HEK293 (cell line): ENCODE measurements around the gene LCN2.

Experiments
- CTCF ChIP-seq: fragments of 450-650 bp; formaldehyde crosslinking; IDR thresholded peaks from 2 replicates; pipeline ENCODE4 v1.5.1; 2016; ENCODE audit warnings: missing biosample characterization, missing genetic modification characterization
- IKZF3 ChIP-seq: fragments of 450-650 bp; IDR thresholded peaks from 2 replicates; pipeline ENCODE4 v1.5.0; 2018; ENCODE audit warnings: missing biosample characterization, mild to moderate bottlenecking, missing genetic modification characterization, moderate library complexity
- PATZ1 ChIP-seq: fragments of 450-650 bp; formaldehyde crosslinking; IDR thresholded peaks from 2 replicates; pipeline ENCODE4 v1.5.1; 2016; ENCODE audit warnings: missing biosample characterization, missing genetic modification characterization
- YY1 ChIP-seq: fragments of 450-650 bp; formaldehyde crosslinking; IDR thresholded peaks from 2 replicates; pipeline ENCODE4 v1.5.1; 2018; ENCODE audit warnings: missing biosample characterization, missing genetic modification characterization
- ZBTB21 ChIP-seq: fragments of 450-650 bp; formaldehyde crosslinking; IDR thresholded peaks from 2 replicates; pipeline ENCODE4 v1.5.1; 2017; ENCODE audit warnings: missing biosample characterization, missing genetic modification characterization
- ZBTB26 ChIP-seq: fragments of 450-650 bp; formaldehyde crosslinking; optimal IDR thresholded peaks from 2 replicates; pipeline ENCODE3; 2016; ENCODE audit warnings: missing biosample characterization, mild to moderate bottlenecking, missing genetic modification characterization
- ZFHX2 ChIP-seq: fragments of 450-650 bp; formaldehyde crosslinking; conservative IDR thresholded peaks from 2 replicates; pipeline ENCODE4 v1.5.1; 2016; ENCODE audit warnings: missing biosample characterization, missing genetic modification characterization
- ZNF155 ChIP-seq: fragments of 450-650 bp; formaldehyde crosslinking; IDR thresholded peaks from 2 replicates; pipeline ENCODE4 v1.5.1; 2016; ENCODE audit warnings: missing biosample characterization, missing genetic modification characterization
- ZNF184 ChIP-seq: fragments of 450-650 bp; IDR thresholded peaks from 2 replicates; pipeline ENCODE4 v1.5.1; 2018; ENCODE audit warnings: missing biosample characterization, mild to moderate bottlenecking, missing genetic modification characterization
- ZNF211 ChIP-seq: fragments of 450-650 bp; formaldehyde crosslinking; IDR thresholded peaks from 2 replicates; pipeline ENCODE4 v1.5.1; 2016; ENCODE audit warnings: low read depth, missing biosample characterization, missing genetic modification characterization

- peak; percentile 70 for TF ChIP-seq IKZF3
- peak; percentile 60; the same call in 1 of the 2 replicates for TF ChIP-seq CTCF (tag by site-specific recombination)
- no peak for TF ChIP-seq ZBTB21 (tag by site-specific recombination)
- TF ChIP-seq ZNF155 (tag by site-specific recombination), result no peak
- peak; percentile 85 for TF ChIP-seq ZBTB26 (tag by site-specific recombination)
- TF ChIP-seq ZNF184 (tag by site-specific recombination), result no peak
- TF ChIP-seq PATZ1, result peak; percentile 20; the same call in 1 of the 2 replicates
- TF ChIP-seq ZNF211 (tag by site-specific recombination), result no peak
- peak; percentile 72 for TF ChIP-seq ZFHX2
- no peak for TF ChIP-seq YY1 (tag by site-specific recombination)
Observed at GRCh38 chr9:128192601-128193371, 43.5 kb downstream of the LCN2 start.
